Stimulated activated CD8-positive, alpha-beta memory T cell treated with anti-CD3 and anti-CD28 coated beads, Interleukin-12 subunit alpha, Interleukin-12 subunit beta, amount 100 ng/mL, for 1 hour (primary cell): ENCODE measurements around the gene TMEM9B.
"Not testable (repeated sequence)": the region's sequence is repeated elsewhere in the genome, so short reads cannot be mapped to it uniquely, and the experiment has no call there.

ENCODE experiments used
- DNase-seq: peaks from one replicate; pipeline ENCODE4 v3.0.0-alpha.2; 2020; ENCODE audit warnings: low read depth

The TMEM9B gene

DNA sequence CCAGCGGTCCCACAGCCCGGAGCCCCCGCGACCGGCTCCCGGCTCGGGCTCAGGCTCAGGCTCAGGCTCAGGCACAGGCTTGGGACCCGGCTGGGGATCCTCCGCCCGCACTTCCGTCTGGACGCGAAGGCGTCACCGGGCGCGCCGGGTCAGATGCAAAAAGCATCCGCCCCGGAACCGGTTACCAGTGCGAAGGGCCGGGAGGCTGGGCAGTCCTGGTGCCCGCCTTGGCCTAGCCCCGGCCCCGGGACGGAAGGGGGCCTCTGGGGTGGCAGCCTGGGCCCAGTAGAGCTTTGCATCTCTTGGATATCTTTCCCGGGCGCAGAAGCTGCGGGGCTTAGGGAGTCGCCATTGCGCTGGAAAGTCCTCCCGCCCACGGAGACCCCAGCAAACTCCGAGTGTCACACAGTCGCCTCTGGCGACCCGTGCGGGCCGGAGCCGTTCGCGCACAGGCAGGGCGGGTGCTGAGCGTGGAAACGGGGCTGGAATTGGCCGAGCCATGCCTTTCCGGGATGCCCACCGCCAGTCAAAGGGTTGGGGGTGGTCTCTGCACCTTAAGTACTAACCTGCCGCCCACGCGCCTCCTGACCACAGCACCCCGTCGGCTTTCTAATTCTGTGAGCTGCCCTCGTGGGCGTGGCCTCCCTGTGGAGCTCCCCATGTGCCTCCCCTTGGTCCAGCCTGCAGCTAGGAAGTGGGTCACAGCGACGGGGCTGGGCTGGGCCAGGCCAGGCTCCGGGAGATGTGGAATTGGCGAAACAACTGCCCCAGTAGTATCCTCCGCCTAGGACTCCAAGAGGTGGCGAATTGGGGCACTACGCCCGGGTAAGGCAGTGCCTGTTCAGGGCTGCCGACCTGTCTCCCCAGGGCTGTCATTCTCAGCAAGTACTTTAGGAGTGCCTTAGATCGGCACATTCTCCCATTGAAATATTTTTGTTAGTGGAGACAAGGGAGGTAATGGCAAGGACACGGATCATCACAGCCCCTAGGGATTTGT lies at the start of gene TMEM9B:
TMEM9B (minus strand) TSS at position 119 of the 997 bp plus-strand sequence. CDS start 129 bp downstream, outside the sequence.
- DNase-seq: peak; percentile 53

DNA sequence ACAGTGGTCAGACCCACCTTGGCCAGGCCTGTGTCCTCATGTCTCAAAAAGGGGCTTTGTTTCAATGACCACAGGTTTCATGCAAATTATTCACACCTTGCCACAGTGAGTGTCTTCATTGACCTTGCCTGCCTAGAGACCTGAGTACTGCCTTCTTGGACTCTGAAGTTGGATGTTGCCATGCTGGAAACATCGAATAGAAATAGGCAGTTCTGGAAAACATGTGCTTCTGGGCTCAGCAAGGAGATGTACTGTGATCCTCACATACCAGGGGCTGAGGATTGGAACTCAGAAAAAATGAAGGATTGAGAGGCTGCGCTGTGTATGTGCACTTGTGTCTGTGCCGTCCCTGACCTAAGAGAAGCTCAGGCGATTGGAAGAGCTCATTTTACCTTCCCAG lies 49.1 kb upstream of the TMEM9B start:
- no peak for DNase-seq

DNA sequence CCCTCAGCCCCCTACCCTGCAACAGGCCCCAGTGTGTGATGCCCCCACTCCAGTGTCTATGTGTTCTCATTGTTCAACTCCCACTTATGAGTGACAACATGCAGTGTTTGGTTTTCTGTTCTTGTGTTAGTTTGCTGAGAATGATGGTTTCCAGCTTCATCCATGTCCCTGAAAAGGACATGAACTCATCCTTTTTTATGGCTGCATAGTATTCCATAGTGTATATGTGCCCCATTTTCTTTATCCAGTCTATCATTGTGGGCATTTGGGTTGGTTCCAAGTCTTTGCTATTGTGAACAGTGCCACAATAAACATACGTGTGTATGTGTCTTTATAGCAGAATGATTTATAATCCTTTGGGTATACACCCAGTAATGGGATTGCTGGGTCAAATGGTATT lies 45.3 kb upstream of the TMEM9B start:
- not testable (repeated sequence) for DNase-seq

DNA sequence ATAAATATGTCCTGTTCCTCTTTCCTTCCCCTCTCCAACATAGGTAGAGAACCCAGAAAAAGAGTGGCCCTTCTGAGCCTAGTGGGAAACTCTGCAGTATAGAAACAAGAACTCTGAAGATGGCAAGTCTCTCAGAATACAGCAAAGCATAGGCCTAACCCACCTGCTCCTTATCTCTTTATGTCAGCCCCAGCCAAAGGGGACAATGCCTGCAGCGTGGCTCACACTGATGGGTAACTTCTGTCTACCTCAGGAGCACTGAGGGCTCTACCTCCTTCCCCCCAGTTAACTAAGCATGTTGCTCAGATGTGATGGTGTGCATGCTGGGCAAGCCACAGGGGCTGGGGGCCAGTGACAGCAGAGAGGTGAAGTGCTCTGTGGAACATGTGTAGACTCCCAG lies 44.4 kb upstream of the TMEM9B start:
- no peak for DNase-seq

DNA sequence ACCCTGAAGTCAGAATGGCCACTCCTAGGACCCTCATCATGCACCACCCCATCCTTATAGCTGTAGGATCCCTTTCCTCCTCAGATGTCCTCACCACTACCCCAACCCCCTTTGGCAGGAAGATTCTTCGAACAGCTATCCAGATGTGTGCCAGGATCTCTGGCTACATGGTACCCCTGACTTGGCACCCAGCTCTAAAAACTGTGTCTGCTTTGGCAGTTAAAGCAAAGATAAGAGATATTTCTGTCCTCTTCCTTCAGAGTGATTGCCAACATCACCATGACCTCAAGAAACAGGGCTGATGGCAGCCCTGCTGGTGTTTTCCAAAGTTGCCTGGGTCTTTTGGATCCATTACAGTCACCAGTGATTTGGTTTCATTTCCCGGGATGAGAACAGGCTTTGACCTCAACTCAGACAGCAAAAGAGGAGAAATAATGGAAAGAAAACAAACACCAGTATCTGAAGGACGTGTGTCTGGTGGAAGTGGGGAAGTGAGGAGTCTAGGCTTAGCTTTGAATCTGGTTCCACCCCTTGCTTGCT lies 43.8 kb upstream of the TMEM9B start:
- no peak for DNase-seq

DNA sequence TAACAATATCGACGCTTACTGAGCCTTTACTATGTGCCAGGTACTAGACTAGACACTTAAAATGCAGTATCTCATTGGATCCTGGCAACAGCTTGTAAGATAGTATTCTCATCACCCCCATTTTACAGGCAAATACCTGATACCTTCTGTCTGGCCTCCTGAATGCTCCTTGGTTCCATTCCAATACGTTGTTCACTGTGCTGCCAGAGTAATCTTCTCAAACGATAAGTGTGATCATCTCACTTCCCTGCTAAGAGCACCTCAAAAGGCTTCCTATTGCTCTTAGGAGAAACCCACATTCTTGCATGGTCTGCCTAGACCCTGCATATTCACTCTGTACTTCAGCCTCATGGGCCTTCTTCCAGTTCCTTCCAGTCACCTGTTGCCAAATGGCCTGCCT lies 40.8 kb upstream of the TMEM9B start:
- no peak for DNase-seq

DNA sequence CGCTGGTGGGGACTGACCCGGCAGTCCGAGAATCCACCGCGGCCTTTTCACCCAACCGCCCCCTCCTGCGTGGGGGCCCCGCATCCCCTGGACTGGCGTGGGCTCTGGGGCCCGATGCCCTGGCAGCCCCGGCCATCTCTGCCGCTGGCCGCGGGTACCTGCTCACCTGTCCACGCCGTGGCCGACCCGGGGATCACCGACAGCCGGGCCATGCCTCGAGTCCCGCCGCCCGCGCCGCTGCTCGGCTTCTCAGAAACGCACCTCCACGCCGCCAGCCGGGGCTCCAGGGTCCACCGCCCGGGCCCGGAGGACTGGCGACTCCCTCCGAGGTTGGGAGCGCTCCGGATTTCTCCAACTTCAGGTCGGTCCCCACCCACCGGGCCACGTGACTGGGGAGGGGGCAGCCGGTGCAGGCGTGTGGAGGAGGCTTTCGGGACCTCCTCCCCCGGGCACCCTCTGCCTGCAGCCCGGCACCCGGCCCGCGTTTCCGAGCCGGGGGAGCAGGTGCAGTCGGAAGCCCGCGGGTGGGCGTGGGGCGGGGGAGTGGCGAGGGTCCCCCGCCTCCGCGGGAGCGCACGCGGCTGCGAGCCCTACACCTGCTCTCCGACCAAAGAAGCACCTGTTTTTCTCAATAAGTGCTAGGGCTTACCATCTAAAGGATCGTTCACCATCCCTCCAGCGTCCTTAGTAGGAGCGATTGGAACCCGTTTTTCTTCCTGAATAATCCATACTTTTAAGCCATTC lies 40.1 kb upstream of the TMEM9B start:
- DNase-seq: no peak

DNA sequence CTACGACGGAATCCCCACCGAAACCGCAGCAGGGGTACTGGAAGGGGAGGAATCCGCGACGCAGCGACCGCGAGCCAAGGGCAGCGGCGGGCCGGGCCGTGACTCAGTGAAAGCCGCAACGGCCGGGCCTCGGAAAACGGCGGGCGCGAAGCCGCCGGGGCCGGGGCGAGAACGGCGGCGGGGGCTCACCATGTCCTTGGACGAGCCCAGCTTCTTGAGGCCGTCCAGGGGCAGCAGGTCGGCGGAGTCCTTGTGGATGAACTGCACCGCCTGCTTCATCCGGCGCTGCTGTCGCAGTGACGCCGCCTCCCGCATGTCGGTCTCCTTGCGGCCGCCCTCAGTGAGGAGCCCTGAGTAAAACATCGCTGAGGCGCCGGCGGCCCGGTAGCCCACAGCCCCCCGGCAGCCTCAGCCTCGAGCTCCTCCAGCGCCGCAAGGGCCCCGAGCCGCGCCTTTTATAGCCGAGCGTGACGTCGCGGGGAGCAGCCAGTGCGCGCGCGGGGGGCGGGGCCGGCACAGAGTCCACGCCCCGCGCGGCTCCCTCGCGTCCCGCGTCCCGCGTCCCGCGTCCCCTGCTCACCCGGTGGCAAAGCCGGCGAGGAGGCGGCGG lies 39.4 kb upstream of the TMEM9B start, which contains the start of gene NRIP3:
NRIP3 (minus strand) TSS at position 429 of the 610 bp plus-strand sequence; CDS start at position 363, 66 bp downstream.
- peak; percentile 63 for DNase-seq

DNA sequence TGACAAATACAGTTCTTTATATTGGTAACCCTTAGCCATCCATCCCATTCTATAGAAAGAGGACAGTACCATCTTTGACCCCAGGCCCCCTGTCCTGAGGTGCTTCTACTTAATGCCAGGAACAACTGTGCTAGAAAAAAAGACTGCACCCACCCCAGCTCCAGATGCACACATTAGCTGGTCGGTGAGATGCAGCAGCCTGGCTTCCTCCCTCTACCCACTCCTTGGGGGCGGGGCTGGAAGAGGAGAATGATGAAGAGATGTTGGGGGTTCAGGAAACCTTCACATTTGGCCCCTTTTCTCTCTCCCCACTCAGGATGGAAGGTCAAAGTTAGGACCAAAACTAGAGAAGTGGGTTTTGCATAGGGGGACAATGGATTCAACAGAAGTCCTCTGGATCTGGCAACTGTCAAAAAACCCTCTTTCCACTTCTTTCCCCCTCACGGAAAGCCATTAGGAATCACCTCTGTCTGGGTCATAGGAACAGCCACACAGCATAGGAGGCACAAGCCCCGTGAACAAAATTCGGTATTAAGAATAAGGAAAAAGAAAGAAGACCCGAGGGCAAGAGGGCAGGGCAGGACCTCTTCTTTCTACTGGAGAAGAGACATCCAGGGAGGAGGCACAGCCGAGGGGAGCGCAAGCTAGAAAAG lies 38.8 kb upstream of the TMEM9B start:
- no peak for DNase-seq

DNA sequence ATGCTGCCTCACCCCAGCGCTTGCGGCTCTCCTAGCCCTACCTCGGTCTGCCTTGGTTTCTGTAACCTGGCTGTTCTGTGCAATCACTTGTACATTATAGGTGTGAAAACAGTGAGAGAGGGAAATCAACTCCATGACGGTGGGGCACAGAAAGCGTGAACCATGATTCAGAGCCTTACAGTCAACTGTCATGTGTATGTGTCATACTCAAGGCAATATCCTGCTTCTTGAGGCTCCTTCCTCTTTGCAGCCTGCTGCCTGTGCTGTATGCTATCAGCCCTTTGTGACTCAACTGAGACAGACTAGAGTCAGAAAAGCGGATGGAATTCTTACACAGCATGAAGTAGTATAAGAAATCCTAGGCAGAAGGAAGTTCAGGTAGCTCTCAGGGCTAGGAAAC lies 37.5 kb upstream of the TMEM9B start:
- no peak for DNase-seq

DNA sequence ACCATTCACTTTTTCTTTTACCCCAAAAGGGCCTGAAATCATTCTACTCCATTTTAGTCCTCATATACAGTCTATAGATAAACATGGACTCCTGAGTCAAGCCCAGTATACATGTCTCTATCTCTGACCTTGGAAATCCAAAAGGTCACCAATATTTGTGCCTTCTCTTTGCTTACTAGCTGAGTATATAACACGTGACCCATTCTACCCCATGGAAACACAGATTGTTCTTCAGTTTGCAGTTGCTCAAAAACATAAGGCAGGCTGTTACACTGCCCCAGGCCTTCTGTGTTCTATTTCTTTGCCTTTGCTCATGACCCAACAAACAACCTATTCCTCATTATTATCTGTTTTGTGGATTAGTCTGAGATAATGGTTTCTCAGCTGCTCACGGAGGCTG lies 33.8 kb upstream of the TMEM9B start:
- DNase-seq: no peak

DNA sequence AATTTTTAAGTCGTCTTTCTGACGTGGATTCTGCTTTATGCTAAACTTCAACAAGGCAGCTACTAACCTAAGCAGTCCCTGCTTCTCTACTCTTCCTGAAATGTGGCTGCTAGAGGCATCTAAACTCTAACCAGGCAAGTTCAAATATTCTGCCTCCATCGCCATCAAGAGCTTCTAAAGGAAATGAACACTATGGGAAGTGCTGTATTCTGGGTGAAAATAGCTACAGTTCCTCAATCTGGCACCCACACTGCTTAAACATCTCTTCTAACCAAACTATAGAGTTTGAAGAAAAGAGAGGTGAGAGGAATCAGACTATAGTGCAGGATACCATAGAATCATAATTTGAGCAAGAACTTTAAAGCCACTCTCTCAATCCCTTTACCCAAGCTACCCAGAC lies 33.2 kb upstream of the TMEM9B start:
- DNase-seq: no peak

DNA sequence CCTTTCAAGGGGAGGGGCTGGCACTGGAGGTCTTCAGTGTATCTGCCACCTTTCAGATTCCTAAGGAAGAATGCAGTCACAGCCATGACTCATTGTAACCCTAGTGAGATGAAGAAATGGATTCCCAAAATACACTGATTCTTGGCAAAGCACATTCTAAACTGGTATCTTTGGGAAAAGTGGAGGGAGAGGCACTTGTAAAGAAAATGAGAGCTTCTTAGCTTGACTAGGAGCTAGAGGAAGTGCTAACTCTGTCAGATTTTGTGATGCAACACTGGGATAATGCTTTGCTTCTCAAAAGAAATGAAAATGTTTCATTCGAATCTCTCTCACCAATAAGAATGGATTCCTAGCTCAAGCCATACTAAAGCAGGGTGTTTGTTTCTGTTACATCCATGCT lies 25.2 kb upstream of the TMEM9B start:
- no peak for DNase-seq

DNA sequence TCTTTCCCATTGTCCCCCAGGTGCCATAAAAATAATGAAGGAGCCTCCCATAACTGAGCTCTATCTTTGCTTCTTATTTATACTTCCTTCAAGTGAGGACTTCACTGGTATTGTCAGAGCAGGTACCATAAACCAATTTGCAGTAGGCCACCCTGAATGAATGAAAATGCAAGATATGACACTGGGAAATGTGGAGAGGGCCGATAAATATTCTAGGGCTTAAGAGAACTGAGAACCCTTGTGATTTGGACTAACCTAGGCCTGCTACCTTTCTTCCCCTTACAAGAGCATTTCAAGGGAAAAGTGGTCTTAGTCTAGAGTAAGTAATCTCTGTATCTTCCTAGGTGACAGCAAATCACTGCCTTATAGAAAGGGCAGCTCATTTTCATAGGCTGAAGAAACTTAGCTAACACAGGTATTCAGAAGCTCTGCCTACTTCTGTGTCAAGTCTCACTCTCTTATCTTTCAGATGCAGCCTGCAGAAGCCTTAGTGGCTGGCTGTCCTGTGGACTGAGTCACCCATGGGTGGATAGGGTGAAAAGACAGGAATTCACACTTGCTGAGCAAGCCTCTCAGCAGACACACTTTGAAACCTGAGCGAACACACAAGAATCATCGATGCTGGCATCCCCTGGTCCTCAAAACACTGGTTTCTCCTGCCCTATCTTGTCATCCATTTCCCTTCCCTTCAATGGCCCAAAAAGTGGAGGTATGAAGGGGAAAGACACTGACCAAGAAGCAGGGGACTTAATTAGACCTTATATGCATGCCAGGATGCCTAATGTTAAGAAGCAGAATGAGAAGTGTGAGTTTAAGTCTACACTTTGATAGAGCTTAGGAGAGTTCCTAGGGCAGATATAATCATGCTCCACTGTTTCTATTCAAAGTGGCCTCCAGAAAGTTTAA lies 24.3 kb upstream of the TMEM9B start:
- DNase-seq: no peak

DNA sequence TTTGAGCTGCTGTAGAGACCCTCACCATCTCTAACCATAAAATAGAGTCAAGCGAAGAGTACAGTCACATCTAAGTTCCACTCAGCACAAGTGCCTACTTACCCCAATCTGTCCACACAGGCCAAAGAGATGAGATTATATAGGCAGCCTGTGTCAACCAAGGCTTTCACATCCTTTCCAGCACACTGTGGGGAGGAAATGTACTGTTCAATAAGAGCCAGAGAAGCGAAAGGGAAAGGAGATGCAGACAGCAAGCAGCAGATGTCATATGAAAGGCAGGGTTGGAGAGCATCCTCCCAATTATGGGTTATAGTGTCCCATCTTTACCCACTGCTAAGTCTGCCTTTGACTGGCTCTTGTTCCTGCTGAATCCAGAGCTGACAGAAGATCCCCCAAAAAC lies 23.2 kb upstream of the TMEM9B start:
- DNase-seq: no peak

DNA sequence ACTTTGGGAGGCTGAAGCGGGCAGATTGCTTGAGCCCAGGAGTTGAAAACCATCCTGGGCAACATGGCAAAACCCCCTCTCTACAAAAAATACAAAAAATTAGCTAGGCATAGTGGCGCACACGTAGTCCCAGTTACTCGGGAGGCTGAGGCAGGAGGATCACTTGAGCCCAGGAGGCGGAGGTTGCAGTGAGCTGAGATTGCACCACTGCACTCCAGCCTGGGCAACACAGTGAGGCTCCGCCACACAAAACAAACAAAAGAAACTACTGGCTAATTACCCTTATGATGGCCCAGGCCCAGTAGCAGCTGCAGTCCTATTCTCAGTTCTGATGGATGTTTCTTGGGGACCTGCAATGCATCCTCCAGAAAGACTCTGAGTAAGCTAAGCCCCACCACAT lies 22.5 kb upstream of the TMEM9B start:
- DNase-seq: not testable (repeated sequence)

DNA sequence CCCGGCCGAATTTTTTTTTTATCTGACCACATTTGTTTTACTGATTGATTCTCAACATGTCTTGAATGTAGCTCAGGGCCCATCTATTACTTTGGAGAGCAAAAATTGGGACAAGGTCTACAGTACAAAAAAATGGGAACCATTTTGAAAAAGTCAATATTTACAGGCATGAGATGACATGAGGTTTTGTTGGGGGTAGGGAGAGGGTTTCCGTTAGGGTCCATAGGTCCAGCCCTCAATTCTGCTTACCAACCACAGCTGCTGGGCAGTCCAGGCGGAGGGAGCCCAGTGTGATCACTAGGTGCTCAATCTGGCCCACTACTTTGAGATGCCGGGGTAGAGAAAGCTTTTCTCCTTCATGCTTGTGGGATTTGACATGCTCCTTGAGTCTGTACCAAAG lies 21.2 kb upstream of the TMEM9B start:
- DNase-seq: no peak

DNA sequence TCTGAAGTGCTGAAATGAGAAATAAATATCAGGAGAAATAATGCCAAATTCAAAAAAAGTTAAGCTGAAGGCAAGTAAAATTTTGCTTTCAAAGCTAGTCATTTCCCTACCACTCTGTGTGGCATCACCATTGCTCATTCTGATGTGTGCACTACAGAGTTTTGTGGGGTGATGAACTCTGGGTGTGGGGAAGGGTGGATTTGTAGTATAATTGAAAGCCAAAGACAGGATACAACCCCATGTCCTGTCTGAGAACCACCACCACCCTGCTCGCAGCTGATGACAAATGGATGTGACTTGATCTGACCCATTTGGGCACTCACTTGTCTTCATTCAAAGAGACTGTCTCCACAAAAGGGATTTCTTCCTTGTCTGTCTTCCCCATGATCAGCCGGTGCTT lies 19.3 kb upstream of the TMEM9B start:
- DNase-seq: no peak

DNA sequence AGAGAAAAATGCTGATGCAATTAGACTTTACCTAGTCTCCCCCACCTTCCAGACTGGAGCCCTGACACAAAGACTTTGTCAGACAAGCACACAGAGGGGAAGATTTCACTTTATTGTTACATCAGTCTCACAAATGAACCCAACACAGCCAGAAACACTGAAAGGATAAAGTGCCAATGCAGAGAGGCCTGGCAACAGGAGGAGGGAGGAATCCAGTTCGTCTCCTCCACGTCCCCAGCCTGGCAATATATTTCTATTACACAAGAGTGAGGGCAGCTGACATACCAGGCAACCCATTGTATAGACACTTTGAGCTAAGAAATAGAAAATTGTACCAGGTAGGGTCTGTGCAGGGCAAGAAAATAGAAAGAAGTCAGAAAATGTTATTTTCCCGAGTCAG lies 16.2 kb upstream of the TMEM9B start:
- DNase-seq: no peak

DNA sequence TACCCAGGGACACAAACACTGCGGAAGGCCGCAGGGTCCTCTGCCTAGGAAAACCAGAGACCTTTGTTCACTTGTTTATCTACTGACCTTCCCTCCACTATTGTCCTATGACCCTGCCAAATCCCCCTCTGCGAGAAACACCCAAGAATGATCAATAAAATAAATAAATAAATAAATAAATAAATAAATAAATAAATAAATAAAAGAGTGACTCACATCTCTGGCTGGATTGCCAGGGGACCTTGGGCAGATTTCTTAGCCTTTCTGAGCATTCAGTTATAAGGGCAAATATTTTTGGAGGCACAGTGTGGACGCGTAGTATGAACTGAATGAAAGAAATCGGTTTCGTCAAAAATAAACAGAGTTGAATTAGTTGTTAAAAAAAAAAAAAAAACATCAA lies 15.1 kb upstream of the TMEM9B start:
- DNase-seq: not testable (repeated sequence)

DNA sequence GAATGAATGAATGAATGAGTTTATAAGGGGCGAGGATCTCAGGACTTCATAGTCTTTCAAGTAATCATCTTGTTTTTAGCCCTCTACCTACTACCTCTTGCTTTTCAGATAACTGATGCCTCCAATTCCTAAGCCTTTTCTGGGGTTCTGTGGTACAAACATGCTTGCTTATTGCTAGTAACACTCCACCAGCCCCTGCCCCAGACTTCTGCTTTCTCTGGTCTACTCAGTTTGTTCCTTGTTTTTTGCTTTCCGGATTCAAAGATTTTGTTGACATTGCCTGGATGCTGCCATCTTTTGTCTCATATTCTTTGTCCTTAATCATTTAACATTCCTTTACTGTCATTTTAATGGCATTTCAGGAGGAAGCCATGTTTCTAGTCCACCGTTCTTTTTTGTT lies 8.9 kb upstream of the TMEM9B start:
- DNase-seq: no peak
